Kidney (tissue), 14 donors: ENCODE results near the gene DNAH6. TPM values are rescaled to one million over a fixed set of nuclear protein-coding genes. Genes with fewer than 3 reads are reported as not detected.

ENCODE experiments used
- DNase-seq, 5 donors: peaks; one replicate each; pipeline ENCODE4 v3.0.0-alpha.2; 2013 to 2020
- FAIRE-seq: peaks from 2 replicates; lab custom pipeline; 2012; peaks lifted over from hg19 to GRCh38; lab: Jason Lieb, UNC
- H3K27ac ChIP-seq, 2 donors: one replicate each; pipeline ENCODE4 v1.7.0; 2013; ENCODE audit warnings: low read depth in 2 of 2, low read length in 2 of 2, inconsistent platforms in 1 of 2
- H3K27me3 ChIP-seq: one replicate; pipeline ENCODE4 v1.7.1; 2013; ENCODE audit warnings: low read length, inconsistent platforms; ENCODE audit not compliant: control insufficient read depth, insufficient read depth
- H3K36me3 ChIP-seq, 3 donors: one replicate each; pipeline versions ENCODE4 v1.7.0 to v1.7.1; 2013; ENCODE audit warnings: low read length in 3 of 3, control low read depth in 1 of 3, inconsistent platforms in 1 of 3; ENCODE audit not compliant: insufficient read depth in 3 of 3, control insufficient read depth in 2 of 3
- H3K4me1 ChIP-seq, 3 donors: one replicate each; pipeline versions ENCODE4 v1.7.0 to v1.7.1; 2013; ENCODE audit warnings: low read length in 3 of 3, inconsistent platforms in 1 of 3, low read depth in 1 of 3; ENCODE audit not compliant: control insufficient read depth in 2 of 3, insufficient read depth in 2 of 3
- H3K4me3 ChIP-seq, 3 donors: one replicate each; pipeline versions ENCODE4 v1.7.0 to v1.8.1; 2013; ENCODE audit warnings: low read length in 3 of 3, control low read depth in 1 of 3, inconsistent platforms in 1 of 3
- H3K9ac ChIP-seq, 3 donors: one replicate each; pipeline versions ENCODE4 v1.7.0 to v1.7.1; 2013; ENCODE audit warnings: low read length in 3 of 3, control low read depth in 1 of 3, inconsistent platforms in 1 of 3
- H3K9me3 ChIP-seq, 3 donors: one replicate each; pipeline versions ENCODE4 v1.7.0 to v1.7.1; 2013; ENCODE audit warnings: low read length in 3 of 3, control low read depth in 1 of 3, inconsistent platforms in 1 of 3; ENCODE audit not compliant: control insufficient read depth in 2 of 3, insufficient read depth in 1 of 3
- CTCF ChIP-seq: IDR thresholded peaks from 3 replicates; pipeline ENCODE4 v1.5.1; 2012; ENCODE audit warnings: mild to moderate bottlenecking, moderate library complexity, borderline replicate concordance; ENCODE audit not compliant: insufficient read depth; ENCODE audit errors: extremely low read depth
- intact Hi-C: fragments of 100-400 bp; cut with DNase I; formaldehyde crosslinking; loops from one replicate; pipeline ENCODE4 v1.11.1; 2022
- polyA plus RNA-seq: library from polyadenylated mRNA; stranded (reverse); fragments of 350-450 nt; fragmentation: Illumina TruSeq; extraction: RNeasy Lipid Tissue Mini Kit (QIAGEN cat#74804); gene quantifications from one replicate; pipeline ENCODE4 v1.2.3, GENCODE V29; 2014; ENCODE audit warnings: low read depth, low replicate concordance; ENCODE audit not compliant: insufficient read depth
- total RNA-seq: library from RNA; stranded (reverse); fragmentation: NEBNext Ultra II Directional; extraction: Animal tissue kit (Norgen Biotek cat#: 25700); gene quantifications from one replicate; pipeline ENCODE4 v1.2.1, GENCODE V29; 2021
- donor health status: control.
- donor health status: control.
- donor health status: control.
- donor health status: control.
- donor health status: control.
- donor health status: DM: yes; HTN: yes; CAD: no.
- donor health status: Normal renal cell carcinoma (clear cell type).

The DNAH6 gene
- total and polyA plus RNA-seq, 2 donors from 2014 or later: 0.34 to 4.6 TPM

DNA sequence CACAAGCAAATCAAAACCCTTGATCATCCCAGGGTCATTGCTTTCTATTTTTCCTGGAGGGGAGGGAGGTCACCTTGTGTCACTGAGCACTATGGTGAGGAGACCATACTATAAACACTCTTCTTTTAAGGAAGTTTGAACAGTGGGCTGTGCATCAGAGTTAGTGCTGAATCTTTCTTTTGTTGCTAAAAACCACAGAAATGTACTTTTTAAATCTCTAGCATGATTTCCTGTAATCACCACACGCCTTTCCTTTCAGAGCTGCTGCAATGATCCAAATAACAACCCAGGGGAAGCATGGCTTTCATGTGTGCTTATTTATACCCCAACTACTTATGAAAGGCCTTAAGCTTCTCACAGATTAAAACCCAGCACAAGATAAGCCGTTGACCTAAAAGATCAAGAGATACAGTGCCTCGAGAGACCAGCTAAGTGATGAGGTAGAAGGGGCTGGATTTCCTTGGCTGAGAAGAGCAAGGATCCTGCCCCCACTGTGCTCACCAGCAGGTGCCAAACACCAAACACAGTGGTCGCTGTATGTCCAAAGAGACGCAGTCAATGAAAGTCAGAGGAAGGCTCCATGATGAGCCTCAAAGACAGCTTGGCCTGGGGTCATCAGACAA, 329.9 kb downstream of the DNAH6 start:
- no peak overlapping the region for H3K4me3 ChIP-seq
- FAIRE-seq (no peak), DNase-seq (no peak)
- no peaks in the 10 kb centered on the region for H3K27me3 ChIP-seq
- no peaks in the 10 kb centered on the region for H3K9me3 ChIP-seq
- TF ChIP-seq CTCF: no peak
- no peak overlapping the region for H3K27ac ChIP-seq
- peaks cover 0 to 6% (median 0%) of the 10 kb centered on the region in 3 donors for H3K4me1 ChIP-seq
- H3K9ac ChIP-seq: no peak overlapping the region
- no peaks in the 10 kb centered on the region for H3K36me3 ChIP-seq
- intact Hi-C loops: no loop called here

GRCh38 chr2:84846741-84847142, 330.4 kb downstream of the DNAH6 start:
- no peak overlapping the region for H3K9ac ChIP-seq
- no peak for DNase-seq
- intact Hi-C loops: no loop called here
- no peak for FAIRE-seq
- no peaks in the 10 kb centered on the region for H3K27me3 ChIP-seq
- no peaks in the 10 kb centered on the region for H3K9me3 ChIP-seq
- no peak for TF ChIP-seq CTCF
- H3K27ac ChIP-seq: no peak overlapping the region
- H3K4me1 ChIP-seq: peaks cover 0 to 6% (median 0%) of the 10 kb centered on the region in 3 donors
- H3K36me3 ChIP-seq: no peaks in the 10 kb centered on the region
- H3K4me3 ChIP-seq: no peak overlapping the region

GRCh38 chr2:84847326-84848050, 331.2 kb downstream of the DNAH6 start:
- no peak overlapping the region for H3K9ac ChIP-seq
- peaks cover 0 to 6% (median 0%) of the 10 kb centered on the region in 3 donors for H3K4me1 ChIP-seq
- no peak for DNase-seq
- no peak for TF ChIP-seq CTCF
- H3K27me3 ChIP-seq: no peaks in the 10 kb centered on the region
- no peaks in the 10 kb centered on the region for H3K9me3 ChIP-seq
- no peak overlapping the region for H3K4me3 ChIP-seq
- intact Hi-C loops: no loop called here
- no peak overlapping the region for H3K27ac ChIP-seq
- H3K36me3 ChIP-seq: no peaks in the 10 kb centered on the region
- FAIRE-seq: no peak
